GM18951 (cell line): ENCODE data around the gene BEST1.

Source experiments
- POLR2A ChIP-seq: IDR thresholded peaks from 4 replicates; pipeline ENCODE4 v1.6.1; 2011; ENCODE audit warnings: mild to moderate bottlenecking; ENCODE audit not compliant: insufficient read length, insufficient read depth; ENCODE audit errors: extremely low read depth
- in situ Hi-C: fragments of 300-500 bp; cut with MboI; formaldehyde crosslinking; loops from one replicate; pipeline ENCODE4 v1.12.0; 2022; ENCODE audit warnings: low sequenced_read_pairs, mixed read lengths, inconsistent platforms; ENCODE audit not compliant: unreplicated experiment

BEST1 gene

DNA sequence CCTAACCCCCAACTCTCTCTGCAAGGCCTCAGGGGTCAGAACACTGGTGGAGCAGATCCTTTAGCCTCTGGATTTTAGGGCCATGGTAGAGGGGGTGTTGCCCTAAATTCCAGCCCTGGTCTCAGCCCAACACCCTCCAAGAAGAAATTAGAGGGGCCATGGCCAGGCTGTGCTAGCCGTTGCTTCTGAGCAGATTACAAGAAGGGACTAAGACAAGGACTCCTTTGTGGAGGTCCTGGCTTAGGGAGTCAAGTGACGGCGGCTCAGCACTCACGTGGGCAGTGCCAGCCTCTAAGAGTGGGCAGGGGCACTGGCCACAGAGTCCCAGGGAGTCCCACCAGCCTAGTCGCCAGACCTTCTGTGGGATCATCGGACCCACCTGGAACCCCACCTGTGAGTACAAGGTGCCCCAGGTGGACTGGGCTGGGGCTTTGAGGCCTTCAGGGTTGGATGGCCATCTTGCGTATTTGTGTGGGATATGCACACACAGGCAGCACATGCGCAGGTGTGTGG, at the start of gene BEST1:
BEST1 (plus strand) TSS at position 317 of the 513 bp plus-strand sequence. CDS start 1,456 bp downstream, outside the sequence.
- in situ Hi-C loops, result loop anchor here (10.0 kb wide), 1 partner anchor 135 kb away; no protein-coding TSS in a partner anchor
- no peak for TF ChIP-seq POLR2A

DNA sequence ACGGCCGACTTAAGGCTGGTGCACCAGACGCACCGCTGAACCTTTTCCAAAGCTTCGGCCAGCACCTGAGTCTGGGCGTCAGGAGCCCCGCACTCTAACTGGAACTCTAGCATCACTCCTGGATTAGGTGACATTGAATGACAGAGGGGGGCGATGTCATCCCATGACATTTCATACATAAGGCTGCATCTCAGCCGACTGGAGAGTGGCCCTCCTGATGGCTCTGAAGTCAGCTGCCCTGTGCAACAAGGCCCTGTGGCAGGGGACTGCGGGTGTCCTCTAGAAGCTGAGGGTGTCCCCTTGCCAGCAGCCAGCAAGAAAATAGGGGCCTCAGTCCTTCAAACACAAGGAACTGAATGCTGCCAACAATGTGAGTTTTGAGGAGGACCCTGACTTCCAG, 48.8 kb upstream of the BEST1 start:
- no peak for TF ChIP-seq POLR2A
- in situ Hi-C loops, result no loop called here

DNA sequence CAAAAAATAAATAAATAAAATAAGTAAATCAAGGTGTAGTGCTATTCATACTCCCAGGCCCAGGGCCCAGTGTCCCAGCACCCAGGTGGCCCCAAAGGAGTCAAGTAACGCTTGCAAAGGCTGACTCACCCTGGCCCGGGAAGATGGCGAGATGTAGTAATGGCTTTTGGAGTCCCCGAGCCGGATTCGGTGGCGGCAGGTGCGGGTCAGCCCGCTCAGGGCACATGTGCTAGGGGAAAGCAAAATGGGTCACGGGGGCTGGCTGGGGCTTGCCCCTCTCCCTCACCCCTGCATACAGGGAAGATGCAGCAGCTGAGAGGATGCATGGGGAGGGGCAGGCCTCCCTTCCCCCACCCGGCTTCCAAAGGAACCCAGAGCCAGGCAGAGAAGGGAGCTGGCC, 47.8 kb upstream of the BEST1 start:
- in situ Hi-C loops, result no loop called here
- TF ChIP-seq POLR2A, result no peak

DNA sequence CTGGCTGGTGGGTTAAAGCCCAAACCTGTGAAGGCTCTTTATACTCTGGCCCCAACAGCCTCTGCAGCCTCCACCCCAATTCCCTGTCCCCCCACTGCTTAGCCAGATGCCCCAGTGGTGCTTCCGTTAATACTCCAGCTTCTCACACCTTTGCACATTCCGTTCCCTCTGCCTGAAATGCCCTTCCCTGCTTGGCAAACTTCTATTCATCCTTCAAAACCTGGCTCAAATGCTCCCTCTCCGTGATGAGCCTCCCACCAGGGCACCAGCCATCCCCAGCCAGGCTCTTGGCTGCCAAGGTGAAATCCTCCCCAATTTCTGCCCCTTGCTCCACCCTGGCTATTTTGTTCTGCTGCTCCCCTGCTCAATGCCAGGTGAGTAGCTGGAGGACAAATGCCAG, 46.3 kb upstream of the BEST1 start:
- TF ChIP-seq POLR2A, result no peak
- in situ Hi-C loops, result no loop called here

DNA sequence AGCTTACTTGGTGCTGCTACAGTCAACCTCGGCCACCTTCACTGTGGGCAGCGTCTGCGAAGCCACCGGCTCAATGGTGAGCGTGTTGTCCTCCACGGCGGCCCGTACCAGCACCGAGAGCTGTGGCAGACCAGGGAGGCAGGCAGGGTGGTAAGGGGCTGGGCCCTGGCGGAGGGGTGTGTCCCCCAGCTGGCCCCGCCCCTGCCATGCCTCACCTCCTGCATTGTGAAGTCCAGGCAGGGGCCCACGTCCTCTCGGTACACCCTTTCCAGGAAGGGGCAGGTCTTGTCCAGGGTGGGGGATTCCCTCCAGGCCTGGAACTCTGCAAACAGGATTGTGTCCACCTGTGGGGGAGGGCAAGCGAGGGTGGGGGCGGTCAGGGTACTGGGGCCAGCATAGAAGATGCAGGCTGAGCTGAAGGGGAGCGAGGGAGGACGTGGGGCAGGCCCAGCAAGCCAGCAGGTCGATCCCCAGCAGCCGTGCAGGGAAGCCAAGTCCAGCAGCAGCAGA, 45.6 kb upstream of the BEST1 start:
- in situ Hi-C loops, result no loop called here
- no peak for TF ChIP-seq POLR2A

DNA sequence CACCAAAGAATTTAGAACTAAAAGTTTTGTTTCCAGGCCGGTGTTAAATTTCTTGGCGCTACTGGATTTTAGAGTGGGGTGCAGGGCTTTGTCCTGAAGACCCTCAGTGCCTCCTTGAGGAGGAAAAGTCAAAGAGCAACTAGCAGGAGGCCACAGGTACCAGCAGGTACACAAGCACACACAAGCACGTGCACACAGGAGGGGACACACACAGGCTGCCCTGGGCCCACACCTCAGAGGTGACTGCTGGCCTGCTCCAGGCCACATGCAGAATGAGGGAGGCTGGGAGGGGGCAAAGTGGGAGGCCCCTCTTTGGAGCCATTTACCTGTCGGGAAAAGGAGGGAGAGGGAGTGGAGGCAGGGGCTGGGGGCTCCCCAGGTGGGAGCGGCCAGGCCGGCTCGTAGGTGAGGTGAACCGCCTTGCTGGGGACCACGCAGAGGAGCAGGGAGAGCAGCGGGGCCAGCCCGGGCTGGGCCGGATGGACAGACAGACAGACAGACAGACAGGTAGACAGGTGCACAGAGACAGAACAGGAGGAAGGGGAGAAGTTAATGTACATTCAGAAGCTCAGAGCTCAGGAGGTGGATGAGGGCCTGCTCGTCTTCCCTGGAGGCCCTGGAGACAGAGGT, 45.0 kb upstream of the BEST1 start:
- in situ Hi-C loops, result no loop called here
- TF ChIP-seq POLR2A, result no peak

DNA sequence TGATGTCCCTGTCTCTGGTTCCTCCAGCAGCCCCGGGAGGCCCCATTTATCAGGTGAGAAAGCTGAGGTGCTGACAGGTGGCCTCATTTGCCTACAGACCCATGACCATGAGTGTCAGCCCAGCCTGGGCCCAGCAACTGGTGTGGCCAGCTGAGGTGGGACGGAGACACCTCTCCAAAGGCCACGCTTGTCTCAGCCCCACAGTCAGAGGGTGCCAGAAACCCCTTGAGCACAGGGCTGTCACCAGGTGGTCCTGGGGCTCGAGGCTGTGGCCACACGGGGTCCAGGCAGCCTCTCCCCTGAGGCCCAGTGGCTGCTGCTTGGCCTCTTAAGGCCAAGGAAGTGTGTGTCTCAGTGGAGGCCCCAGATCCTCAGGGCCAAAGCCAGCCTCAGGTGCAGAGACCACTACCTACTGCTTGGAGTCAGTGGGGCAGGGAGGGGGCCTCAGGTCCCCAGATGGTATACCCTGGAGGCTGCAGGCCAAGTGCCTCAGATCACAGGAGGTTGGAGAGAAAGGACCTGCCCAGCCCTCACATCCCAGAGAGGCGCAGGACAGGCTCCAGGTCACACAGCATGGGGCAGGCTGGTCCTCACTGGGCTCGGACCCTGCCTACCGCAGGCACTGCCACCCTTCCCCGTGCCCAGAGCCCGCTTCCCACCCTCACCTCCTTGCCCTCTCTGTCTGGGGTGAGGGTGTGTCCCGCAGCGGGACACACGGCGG, 44.2 kb upstream of the BEST1 start:
- no peak for TF ChIP-seq POLR2A
- in situ Hi-C loops, result no loop called here

DNA sequence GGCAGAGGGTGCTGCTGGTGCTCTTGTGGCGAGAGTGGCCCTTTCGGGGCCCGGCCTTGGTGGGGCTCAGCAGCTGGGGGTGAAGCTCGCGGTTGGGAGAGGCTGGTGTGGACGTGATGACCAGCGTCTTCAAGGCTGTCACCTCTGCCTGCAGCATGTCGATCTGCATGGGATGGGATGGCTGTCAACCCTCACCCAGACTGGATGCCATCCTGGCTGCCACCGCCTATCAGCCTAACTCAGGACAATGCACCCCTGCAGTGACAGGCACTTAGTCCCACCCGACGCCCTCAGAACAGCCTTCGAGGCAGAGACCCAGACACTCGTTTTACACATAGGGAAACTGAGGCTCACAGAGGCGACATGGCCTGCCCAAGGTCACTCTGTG, 43.6 kb upstream of the BEST1 start:
- TF ChIP-seq POLR2A, result no peak
- in situ Hi-C loops, result no loop called here

DNA sequence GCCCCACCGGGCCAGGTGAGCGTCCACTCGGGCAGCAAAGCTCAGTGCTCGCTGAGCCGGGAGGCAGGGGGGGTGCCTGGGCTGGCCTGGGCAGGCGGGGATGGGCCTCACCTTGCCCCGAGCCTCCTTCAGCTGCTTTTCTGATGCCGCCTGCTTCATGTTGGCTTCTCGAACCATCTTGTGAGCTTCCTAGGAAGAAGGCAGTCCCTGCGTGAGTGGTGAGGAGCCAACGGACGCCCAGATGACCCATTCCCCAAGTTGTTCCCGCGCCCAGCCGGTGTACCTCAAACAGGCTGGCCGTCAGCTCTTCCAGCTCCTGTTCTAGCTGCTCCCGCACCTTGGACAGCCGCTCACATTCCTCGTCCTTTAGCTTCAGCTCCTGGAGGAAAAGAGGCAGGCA, 42.9 kb upstream of the BEST1 start:
- in situ Hi-C loops, result no loop called here
- TF ChIP-seq POLR2A, result no peak

DNA sequence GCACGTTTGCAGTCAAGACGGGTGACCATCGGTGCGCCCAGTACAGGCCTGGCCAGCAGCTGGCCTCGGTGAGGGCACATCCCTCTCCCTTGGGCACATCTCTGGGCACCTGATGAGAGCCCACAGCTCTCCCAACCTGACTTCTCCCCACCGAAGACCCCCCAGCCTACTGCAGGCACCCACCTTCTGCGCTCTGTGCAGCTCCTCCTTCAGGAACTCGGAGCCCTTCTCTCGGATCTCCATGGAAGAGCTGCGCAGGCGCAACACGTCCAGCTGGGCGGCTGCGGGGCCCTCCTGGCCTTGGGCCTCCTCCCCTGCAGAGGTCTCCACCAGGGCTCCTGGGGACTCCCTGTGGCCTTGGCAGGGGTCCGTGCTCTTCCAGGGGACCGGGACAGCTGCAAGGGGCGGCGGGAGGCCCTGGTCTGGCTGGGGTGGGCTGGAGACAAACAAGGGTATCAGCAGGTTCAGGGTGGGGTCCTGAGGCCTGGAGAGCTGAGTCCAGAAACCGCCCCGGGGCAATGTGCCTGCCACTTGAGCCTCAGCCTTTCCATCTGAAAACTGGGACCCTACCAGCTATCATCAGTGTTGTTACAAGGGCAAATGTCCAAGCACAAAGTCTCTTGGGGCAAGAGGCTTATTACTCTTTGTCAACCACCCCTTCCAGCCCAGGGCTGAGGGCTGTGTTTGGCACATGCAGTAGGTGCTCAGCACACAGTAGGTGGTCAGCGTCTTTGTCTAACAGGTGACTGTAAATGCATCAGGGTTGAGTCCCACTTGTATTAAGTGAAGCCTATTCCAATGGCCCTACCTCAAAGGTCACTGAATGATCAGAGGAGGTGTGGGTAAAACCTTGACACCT, 42.1 kb upstream of the BEST1 start:
- TF ChIP-seq POLR2A, result no peak
- in situ Hi-C loops, result no loop called here

DNA sequence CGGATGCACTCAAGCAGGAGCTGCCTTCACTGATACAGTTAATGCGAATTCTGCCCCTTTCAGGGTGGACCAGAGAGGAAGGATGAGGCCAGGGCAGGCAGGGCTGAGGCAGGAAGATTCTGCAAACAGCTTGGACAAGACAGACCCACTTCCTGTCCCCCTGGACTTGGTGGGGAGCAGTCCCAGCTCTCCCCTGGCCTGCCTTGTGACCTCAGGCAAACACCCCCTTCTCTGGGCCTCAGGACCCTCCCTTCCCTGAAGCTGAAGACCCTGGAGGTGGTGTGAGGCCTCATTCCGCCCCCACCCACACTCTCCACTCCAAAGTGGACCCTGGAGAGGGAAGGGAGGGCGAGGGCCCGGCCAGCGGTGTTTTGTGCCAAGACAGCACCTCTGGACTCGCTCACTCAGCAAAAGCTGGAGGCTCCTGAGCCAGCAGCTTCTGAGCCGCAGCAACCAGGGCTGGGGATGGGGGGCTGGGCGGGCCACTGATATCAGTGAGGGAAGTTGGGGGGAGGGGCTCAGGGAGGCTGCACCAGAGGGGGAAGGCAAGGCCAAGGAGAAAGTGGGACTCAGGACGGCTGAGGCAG, 41.3 kb upstream of the BEST1 start:
- TF ChIP-seq POLR2A, result no peak

DNA sequence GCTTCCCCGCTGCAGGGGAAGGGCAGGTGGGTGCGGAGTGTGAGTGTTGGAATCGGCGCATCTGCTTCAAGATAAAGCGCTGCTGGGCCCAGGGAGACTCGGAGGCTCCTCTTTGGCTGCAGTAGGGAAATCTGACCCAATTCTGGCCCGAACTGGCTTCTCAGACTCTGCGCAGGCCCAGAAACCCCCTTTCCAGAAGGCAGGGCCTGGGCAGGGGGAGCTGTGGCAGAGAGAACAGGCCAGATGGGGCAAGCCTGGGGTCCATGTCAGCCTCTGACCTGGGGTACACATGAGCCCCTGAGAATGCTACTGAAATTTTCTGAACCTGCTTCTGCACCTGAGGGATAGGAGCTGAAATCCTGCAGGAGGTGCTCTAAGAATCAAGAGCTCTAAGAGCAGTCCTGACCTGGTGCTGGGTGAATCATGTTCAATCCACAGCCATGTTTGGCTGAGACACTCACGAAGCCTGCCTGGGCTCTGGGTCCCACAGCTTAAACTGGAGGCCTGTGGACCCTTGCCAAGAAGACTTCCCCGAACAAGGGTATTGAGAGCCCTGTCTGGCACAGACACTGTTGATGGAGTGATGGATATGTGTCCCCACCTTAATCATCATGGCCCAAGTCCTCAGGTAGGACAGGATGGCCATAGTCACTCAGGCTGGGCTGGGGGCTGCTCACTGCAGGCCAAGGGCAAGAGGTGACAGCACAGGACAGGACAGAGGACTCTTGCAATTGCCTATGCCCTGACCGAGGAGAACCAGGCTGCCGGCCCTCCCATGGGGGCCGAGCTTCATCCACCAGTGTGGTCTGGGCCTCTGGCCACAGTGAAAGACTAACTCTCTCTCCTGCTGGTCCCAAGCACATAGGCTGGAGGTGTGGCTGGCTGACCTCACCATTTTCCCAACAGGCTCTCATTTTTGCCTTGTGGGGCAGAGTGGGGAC, 39.7 kb upstream of the BEST1 start:
- TF ChIP-seq POLR2A, result no peak
- in situ Hi-C loops, result no loop called here

More for the DNA sequence above, 41.3 kb upstream of the BEST1 start:
- in situ Hi-C loops, result no loop called here
